T-helper 1 cell (primary cell): Measurements from ENCODE around the gene DOCK9.
"Not testable (repeated sequence)": the region's sequence is repeated elsewhere in the genome, so short reads cannot be mapped to it uniquely, and the experiment has no call there.

Source experiments
- DNase-seq, 5 donors: peaks; one replicate each; pipeline ENCODE4 v3.0.0-alpha.2; 2012 to 2020

DOCK9 gene

DNA sequence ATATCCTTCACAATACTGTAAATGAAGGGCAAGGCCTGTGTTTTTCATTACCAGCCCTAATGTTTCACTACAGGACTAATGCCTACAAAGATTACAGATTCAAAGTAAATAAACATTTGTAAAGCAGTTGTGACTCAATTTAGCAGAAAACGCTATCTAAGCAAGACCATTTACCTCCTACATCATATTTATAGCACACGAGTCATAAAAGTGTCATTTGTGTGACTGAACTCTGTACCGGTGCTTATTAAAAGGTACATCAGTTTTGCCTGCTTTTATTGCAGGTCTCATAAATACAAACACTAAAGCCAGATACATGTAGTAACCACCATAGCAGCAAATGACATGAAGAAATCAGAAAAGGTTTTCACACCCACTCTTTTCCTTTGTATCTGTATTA is 163.9 kb downstream of the DOCK9 start:
- DNase-seq = no peak

DNA sequence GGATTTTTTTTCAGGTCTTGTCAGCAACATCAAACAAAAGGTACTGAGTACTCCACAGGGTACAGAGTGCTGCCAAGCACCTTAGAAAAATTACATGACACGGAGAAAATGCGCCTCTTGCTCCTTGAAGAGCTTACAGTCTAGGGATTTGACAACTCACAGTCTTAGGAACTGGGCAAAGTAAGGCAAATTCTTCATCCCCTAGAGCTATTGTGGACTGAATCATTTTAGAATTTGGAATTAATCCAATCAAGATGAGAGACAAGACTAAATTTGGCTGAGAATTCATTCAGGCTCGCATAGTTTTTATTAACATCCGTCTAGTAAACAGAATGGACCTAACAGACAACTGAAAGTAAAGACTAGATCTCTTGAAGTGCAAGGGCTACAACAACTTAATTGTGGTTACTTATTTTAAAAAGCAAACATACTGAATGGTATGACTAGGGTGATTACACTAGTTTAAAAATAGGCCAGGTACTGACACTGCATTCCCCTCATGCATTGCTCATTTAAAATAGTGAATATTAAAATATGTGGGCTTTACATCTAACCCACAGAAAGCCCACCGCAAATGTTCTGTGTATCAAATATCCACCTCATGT is 165.6 kb downstream of the DOCK9 start:
- DNase-seq = not testable (repeated sequence)

DNA sequence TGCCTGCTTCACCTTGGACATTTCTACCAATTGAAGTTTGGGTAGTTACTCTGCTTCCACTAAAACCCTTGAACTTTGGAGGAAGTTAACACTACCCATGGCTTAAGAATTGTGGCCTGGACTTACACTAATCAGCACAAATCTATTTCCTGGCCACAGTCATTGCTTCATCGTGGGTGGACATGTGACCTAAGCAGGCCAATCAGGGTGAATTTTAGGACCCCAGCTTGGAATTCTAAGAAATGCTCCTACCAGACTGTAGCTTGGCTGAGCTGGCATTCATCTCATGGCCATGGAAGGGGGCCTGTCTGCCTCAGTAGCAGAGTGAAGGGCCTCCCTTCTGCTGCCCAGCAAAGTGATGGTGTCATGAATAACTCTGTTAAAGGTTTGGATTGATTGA is 167.1 kb downstream of the DOCK9 start:
- DNase-seq = no peak

DNA sequence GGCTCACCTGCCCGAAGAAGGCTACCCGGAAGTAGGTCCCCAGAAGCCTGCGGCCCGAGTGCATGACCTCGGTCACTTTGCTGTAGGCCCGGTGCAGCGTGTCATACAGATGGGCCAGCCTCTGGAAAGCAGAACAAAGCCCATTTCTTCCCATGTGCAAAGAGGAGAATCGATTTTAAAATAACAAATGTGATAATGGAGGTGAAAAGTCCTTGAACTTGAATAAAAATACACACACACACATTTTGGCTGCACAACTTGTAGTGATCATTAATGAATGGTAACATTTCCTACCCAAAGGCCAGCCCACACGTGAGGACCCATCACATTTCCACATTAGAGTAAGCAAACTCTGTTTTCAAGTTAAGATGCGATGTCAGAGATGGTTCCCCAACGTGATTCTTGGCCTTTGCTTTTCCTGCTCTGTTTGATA is 168.5 kb downstream of the DOCK9 start:
- no peak for DNase-seq

DNA sequence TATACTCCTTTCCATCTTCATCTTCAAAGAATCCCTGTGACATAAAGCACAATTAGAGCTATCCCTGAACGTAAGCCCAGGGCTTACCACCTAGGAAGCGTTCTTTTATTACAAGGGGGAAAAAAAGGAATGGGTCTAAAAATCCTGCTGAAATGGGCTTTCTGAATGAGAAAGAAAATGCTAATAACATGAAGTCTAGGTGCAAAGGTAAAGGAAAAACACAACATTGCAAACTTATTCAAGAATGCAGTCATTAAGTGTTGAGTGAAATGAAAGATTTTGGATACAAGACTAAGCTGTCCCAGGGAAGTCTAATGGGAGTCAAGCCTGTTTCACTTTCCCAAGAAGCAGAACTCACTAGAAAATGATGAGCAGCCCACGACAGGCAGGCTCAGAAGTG is 170.1 kb downstream of the DOCK9 start:
- DNase-seq = no peak

DNA sequence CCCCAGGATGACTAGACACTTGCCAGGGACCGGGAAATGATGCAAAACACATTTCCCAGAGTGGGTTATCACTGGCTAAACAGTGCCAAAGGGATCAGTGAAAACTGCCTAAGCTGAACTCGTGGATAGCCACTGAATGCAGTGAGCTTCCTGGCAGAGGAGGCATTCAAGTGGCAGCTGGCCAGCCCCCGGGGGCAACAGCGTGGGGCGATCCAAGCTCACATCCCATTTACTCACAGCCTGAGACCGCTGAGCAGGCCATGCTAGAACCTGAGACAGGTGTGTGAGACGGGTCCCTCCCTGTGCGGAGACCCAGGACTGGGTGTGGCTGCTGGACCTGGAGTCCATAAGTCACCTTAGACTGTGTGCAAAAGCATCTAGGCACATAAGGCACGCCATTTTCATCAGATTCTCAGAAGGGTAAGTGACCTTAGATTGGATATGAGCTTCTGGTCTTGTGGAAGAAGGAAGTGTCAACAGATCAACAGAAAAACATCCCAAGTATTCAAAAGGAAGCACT is 173.5 kb downstream of the DOCK9 start:
- DNase-seq = no peak

DNA sequence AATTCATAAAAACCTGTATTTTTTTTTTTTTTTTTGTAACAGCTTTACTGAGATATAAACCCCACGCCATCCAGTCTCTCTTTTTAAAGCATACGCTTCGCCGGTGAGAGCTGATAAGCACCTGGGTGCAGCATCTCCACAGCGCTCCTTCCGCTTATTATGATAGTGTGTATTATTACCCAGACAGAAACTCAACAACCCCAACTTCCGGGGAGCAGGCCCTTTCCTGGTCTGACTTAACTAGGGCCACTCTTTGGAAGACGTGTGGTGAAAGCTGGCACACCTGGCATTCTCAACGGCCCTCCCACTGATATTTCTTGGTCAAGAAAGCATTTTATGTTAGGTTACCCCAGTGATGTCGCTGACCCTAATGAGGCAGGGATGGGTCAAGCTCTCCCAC is 173.9 kb downstream of the DOCK9 start:
- no peak for DNase-seq

DNA sequence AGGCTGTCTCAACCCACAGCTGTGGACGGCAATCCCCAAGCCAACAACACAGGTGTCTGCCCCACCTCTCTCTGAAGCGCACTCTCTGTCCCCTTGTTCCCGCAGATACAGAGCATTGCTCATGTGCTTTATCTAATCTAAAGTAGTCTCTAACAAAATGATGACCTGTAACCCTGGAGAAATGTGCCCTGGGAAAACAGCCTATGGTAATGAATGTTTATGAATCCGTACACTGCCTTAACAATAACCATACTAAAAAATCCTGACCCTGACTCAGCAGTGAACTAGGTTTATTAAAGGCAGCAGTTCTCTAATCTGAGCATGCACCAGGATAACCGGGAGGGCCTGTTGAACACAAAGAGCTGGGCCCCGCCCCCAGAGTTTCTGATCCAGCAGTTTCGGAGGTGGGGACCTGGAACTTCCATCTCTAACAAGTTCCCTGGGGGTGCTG is 174.7 kb downstream of the DOCK9 start:
- no peak for DNase-seq

DNA sequence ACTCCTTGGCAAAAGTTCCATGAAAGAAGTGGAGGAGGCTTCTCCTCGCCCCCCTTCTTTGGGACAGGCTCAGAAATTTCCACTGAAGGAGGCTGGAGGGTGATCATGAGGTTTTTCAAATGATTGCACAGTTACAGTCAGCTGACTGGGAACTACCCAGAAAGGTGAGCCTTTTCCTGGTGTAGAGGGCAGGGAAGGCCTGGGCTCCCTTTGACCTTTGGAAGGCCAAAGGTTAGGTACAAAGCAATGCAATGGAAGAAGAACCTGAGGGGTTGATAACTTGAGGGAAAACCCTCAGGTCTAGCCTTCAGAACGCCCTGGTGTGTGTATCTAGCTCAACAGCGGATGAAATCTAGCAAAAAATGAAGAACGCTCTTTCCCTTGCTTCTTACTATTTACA is 175.3 kb downstream of the DOCK9 start:
- no peak for DNase-seq

DNA sequence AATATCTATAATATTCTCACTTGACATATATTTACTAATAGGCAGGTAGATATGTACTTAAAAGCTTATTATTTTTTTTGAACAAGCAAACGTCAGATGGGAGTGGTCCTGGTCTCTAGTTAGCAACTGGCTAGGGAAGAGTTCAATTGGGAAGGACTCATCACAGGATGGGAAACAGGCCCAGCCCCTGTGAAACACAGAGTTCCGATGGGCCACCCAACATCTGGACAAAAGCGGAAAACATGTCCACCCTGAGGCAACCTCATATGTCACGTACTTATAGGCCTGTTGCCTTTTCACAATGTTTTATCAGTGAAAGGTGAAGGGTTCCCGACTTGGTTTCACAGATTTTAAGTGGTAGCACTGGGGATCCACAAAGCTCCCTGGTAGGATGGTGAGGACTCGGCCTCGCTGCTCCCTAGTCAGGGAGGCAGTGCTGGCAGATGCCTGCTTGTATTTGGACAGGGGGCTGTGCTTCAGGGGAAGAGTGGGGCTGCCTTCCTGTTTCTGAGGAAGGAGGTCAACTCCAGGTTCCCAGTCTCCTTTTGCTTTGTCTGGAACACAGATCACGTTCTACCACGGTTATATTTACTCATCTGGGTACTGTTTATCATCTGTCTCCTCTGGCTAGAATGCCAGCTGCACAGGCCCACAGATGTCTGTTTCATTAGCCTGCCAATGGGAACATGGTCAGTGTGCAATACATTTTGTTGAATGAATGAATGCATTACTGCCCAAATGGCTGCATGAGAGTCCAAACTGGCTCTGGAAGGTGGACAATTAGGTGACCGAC is 176.0 kb downstream of the DOCK9 start:
- DNase-seq = no peak

DNA sequence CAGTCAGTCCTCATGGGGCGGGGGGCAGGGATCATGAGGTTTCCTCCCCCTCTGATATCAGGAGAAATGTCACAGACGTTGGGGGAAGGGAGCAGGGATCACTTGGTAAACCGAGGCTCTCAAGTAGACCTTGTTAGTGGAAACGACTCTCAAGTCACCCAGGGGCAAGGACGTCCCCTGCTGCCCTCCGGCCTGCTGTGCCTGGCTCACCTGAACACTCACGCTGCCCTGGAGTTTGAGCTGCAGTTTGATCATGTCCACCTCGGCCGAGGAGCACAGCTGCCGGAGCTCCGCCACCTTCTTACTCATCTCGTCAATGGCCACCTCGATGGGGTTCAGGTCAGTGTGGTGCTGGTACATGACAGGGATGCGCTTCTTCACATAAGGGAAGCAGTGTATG is 177.8 kb downstream of the DOCK9 start:
- DNase-seq = no peak

DNA sequence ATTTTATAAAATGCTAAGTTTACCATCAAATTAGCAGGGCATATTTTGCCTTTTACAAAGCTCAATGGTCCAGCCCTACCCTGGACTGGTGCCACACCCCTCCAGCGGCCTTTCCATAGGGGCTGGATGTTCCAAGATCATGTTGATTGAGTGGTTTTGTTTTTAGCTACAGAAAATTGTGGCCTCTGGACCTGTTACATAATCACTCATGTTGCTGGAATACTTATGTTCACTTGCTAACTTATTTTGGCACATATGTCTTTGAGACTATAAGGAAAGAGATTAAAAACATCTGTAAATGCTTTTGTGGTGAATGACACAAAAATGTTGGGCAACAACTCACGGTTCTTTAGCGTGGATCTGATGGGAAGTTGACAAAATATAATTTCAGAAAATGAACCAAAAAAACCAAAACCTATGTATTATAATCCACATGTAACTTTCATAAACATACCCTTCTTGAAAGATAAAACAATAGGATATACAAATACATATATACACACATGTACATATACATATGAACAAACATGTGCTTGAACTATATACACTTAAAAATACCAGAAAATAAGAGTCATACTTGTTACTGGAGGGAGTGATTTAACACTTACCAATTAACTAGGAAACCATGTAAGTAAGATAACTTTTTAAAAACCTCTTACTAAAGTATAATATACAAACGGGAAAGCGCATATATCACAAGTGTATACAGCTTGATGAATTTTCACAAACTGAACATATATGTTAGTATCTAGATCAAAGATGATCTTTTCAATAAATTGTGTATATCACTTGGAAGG is 178.8 kb downstream of the DOCK9 start:
- DNase-seq = no peak

DNA sequence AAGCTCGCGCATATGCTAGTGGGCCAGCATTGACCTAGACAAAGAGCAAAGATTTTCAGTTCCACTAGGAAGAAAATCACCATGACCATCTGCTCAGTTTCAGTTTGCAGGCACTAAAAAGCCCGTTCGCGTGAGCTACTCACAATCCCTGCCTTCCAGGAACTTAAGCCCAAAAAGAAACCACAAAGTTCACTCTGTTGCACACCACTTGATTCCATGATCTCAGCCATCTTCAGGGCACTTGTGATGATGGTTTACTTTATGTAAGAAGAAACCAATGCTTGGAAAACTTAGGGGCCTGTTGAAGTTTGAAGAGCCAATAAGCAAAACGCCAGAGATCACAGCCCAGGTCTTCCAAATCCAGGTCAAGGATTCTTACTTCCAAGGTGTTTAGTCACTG is 180.4 kb downstream of the DOCK9 start:
- no peak for DNase-seq

DNA sequence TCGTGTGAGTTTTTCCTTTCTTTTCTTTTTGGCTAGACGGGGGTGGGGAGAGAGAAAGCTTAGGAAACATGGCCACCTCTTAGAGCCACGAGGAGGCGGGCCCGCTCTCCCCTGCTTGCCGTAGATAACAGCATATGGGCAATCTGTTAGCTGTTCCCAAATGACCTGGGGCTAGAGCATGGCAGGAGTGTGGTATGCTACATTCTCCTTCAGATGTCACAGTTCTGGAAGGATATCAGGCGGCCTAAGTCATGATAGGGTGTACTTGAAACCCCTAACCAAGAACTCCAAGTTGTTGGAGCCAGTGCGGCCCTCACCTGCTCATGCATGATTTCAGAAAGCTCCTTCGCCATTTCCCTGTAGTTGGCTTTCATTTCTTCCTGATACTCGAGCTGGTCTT is 181.1 kb downstream of the DOCK9 start:
- no peak for DNase-seq

DNA sequence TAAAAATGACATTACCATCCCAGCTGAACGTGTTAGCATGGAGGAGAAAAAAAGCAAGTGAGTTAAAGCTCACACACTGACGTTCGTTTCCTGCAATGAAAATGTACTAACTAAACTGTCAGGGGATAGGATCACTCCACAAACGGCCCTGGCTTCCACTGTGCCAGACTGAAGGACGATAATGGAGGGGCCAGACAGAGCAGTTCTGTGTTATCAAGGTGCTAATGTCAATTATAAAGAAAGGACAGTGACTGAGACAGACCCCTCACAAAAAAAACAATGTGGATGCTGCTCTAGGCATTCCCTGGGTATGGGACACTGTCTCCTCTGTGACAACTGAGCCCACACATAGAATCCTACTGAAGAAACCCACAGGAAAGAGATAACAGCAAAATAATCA is 181.7 kb downstream of the DOCK9 start:
- no peak for DNase-seq

DNA sequence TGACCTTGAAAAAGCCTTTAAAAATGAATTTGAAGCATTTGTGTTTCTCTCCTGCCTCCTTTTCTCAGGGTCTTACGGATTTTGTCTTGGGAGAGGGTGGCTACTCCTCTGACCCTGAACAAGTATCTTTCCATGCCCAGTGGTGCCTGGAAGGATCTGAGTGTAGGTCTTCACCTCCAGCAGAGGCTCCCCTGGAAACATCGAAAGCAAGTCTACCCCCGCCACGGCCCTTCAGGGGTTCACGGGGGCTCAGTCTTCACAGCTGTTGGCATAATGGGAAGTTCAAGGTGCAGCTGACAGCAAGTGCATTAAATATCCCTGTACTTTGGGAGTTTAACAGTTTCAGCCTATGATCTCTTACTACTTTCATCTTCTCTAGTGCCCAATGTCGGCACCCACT is 182.6 kb downstream of the DOCK9 start:
- no peak for DNase-seq

DNA sequence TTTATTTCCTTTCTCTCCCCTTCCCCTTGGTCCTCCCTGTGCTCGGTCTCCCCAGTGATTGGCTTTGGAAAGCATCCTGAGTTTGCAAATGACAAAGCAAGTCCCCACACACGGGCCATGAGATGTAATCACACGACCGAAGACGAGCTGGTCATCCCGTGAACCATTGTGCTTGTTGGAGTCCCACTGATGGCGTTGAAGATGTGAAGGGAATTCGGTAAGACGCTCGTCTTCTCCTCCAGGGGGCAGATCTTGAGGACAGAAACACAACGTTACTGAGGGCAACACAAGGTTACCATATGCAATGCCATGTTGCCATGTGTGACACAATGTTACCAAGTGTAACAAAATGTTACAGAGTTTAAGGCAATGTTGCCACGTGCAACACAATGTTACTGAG is 183.4 kb downstream of the DOCK9 start:
- DNase-seq = no peak

DNA sequence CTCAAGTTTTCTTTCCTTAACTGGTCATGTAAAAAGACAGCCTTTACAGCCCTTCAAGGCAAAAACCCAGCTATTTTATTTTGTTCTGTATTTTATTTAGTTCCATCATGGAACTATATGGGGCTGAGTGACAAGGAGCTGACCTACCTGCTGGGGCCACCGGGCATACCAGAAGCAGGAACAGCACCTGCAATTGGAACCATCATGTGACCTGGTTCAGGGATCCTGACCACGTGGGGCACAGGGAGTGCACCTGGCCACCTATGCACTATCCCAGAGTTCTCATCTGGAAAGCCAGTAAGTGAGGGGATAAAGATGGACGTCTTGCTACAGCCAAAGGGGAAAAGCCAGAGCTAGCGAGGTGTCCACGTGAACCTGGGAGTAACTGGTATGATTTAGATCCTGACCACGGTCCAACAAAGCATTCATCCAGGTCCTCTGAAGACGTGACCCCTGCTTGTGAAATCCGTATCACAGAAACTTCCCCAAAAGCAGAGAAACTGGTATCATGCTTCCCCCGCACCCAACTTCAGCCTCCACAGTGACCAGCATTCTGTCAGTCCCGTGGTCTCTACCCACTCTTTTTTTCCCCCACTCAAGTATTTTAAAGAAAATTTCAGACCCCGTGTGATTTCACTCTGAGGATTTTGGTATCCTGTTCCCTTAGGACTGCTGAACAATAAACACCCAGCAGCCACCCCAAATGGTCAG is 184.9 kb downstream of the DOCK9 start:
- no peak for DNase-seq

DNA sequence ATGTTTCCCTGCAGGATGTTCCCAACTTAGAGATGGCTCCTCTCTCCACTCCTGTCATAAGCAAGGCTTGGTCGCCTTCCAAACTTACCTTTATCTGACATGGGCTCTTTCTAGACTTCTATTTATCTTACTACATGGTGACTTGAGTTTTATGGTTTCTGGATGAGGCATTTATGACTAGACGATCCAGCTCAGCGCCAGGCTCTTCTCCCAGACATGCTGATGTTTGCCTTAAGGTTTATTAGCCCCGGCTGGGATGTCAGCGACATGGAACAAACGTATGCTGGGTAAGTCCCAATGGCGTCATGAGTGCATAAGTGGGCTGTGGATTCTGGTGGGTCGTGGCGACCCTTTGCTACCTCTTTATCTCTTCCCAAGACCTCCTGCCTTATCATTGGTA is 185.5 kb downstream of the DOCK9 start:
- no peak for DNase-seq

DNA sequence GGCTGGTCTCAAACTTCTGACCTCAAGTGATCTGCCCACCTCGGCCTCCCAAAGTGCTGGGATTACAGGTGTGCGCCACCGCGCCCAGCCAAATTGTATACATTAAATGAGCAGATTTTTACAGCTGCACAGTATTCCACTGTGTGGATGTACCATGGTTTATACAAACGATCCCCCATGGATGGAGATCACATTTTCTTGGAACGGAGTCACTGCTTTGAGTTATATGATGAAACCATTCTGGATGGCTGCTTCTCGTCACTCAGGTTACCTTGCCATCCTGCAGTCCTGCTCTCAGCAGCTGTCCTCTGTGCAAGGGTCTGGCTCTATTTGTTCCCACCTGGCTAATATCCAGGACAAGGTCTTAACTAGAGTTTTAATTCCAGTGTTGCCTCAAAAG is 186.3 kb downstream of the DOCK9 start:
- no peak for DNase-seq

DNA sequence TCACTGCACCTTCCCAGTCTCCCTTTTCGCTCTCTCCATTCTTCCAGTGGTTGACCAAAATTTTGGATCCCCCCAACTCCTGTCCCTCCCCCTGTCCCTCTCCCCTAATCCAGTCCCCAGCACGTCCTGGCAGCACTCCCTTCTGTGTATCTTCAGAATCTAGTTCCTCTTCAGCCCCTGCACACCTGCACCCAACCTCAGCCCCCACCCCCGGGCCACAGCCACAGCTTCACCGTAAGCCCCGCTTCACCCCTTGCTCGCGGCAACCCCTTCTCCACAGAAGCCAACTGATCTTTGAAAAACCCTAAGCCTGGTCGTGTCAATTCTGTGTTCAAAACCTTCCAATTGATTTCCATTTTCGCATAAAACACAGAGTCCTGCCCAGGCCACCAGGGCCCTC is 189.9 kb downstream of the DOCK9 start:
- no peak for DNase-seq

DNA sequence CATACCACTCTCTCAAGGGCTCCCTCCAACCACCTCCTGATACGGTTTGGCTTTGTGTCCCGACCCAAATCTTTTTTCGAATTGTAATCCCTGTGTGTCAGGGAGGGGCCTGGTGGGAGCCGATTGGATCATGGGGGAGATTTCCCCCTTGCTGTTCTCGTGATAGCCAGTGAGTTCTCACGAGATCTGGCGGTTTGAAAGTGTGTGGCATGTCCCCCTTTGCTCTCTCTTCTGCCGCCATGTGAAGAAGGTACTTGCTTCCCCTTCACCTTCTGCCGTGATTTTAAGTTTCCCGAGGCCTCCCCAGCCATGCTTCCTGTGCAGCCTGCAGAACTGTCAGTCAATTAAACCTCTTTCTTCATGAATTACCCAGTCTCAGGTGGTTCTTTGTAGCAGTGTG is 190.7 kb downstream of the DOCK9 start:
- no peak for DNase-seq

DNA sequence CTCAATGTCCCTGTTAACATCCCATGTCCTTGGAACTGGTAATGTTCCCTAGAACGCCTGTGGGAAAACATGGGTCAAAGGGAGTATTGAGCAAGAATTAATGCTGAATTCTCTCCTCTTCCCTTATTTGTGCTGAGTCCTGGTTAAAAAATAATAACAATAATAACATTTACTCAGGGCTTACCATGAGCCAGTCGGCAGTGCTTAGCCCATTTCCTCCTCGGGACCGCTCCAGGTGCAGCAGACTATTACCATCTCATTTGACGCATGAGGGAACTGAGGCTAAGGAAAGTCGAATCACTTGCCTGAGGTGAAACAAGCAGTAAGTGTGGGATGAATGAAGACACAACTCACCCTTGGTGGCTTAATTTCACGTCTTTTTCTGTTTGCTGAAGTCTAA is 191.8 kb downstream of the DOCK9 start:
- no peak for DNase-seq
